C4-2B (cell line): ENCODE data around the gene COL4A4.

Experiments
- H3K27ac ChIP-seq: fragments of 450-650 bp; 2 replicates; pipeline ENCODE4 v1.5.1; 2017
- ZFX ChIP-seq: fragments of 450-650 bp; IDR thresholded peaks from 2 replicates; pipeline ENCODE4 v1.6.1; 2017
- TF ChIP-seq, protein P1 (sequence below): fragments of 450-650 bp; conservative IDR thresholded peaks from 2 replicates; pipeline ENCODE4 v1.5.1; 2017; ENCODE audit warnings: mild to moderate bottlenecking

COL4A4 gene

DNA sequence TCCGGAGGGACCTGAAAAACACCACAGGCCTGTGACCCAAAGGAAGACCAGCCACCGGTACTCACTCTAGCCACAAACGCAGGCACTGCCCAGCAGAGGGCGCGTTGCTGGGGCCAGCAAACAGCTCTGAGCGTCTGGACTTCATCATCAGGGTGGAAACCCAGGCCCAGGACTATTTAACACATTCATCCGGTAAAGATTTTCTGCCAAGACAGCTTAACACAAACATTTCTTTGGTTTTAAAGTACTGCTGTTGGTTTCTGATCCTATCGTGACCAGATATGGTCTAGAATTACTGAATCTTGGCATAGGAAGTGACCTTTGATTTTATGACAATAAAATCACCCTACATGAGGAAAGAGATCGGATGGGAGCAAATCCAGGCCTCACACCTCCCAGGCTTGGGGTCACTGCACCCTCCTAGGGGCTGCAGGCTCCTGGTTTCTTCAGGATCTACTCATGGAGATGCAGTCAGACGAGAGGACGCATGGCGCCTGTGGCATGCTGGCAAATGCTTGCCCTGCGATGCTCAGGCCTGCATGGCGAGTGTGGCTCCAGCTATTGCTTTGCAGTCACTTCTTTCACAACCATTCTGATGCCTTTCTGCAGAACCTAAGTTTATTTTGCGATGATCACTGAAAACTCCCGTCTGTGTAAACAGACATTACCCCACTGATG is 130.4 kb downstream of the COL4A4 start:
- no peak for TF ChIP-seq ZFX
- TF ChIP-seq, protein P1, sequence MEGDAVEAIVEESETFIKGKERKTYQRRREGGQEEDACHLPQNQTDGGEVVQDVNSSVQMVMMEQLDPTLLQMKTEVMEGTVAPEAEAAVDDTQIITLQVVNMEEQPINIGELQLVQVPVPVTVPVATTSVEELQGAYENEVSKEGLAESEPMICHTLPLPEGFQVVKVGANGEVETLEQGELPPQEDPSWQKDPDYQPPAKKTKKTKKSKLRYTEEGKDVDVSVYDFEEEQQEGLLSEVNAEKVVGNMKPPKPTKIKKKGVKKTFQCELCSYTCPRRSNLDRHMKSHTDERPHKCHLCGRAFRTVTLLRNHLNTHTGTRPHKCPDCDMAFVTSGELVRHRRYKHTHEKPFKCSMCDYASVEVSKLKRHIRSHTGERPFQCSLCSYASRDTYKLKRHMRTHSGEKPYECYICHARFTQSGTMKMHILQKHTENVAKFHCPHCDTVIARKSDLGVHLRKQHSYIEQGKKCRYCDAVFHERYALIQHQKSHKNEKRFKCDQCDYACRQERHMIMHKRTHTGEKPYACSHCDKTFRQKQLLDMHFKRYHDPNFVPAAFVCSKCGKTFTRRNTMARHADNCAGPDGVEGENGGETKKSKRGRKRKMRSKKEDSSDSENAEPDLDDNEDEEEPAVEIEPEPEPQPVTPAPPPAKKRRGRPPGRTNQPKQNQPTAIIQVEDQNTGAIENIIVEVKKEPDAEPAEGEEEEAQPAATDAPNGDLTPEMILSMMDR = peak; percentile 89
- no peak overlapping the region for H3K27ac ChIP-seq

- no peak for TF ChIP-seq ZFX
- TF ChIP-seq, protein P1 = no peak
- H3K27ac ChIP-seq = no peak overlapping the region
These were observed 132.6 kb downstream of the COL4A4 start for GRCh38 chr2:227031379-227031778.

GRCh38 chr2:227030789-227031188 is 133.2 kb downstream of the COL4A4 start:
- no peak overlapping the region for H3K27ac ChIP-seq
- TF ChIP-seq, protein P1 = no peak
- no peak for TF ChIP-seq ZFX

DNA sequence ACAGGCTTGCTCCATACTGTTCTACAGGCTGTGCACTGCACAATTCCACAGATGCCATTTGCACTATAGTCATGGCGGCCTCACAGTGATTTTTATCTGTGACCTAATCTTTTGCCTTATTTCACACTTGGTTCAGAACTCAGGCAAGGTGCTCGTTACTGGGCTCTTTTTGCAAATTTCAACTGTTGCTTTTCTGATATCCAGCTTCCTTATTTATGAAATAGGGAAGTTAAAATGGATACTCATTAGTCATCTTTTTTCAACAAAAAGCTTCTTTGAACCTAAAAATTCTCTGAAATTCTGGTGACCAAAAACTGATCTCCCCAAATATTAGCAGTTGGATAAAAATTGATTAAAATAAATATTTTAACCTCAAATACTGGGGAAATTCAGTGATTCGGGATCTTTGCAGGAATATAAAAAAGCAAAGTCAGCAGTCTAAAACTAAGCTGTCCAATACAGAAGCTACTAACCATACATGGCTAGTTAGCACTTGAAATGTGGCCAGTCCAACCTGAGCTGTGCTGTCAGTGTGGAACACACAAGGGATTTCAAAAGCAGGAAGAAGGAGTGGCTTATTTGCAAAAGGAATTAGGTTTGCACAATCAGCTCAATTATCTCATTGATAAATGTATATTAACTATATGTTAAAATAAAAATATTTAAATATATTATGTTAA is 134.4 kb downstream of the COL4A4 start:
- TF ChIP-seq ZFX = no peak
- TF ChIP-seq, protein P1 = no peak
- no peak overlapping the region for H3K27ac ChIP-seq

- no peak for TF ChIP-seq ZFX
- TF ChIP-seq, protein P1 = no peak
- H3K27ac ChIP-seq = no peak overlapping the region
These were observed 138.5 kb downstream of the COL4A4 start for GRCh38 chr2:227025510-227025909.

DNA sequence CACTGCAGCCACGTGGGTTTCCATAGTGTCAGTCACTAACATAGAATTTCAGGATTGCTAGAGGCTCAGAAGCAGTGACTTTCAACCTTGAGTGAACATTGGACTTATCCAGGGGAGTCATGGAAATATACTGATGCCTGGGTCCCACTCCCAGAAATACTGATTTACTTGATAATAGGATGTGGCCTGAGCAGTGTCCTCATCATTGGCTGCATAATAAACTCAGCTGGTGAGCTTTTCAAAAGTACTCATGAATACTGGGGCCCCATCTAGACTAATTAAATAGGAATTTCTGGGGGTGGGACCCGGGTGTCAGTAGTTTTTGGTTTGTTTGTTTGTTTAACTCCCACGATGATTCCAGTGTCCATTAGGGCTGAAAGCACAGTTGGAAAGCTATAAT is 141.4 kb downstream of the COL4A4 start:
- TF ChIP-seq, protein P1 = no peak
- no peak for TF ChIP-seq ZFX
- H3K27ac ChIP-seq = no peak overlapping the region

DNA sequence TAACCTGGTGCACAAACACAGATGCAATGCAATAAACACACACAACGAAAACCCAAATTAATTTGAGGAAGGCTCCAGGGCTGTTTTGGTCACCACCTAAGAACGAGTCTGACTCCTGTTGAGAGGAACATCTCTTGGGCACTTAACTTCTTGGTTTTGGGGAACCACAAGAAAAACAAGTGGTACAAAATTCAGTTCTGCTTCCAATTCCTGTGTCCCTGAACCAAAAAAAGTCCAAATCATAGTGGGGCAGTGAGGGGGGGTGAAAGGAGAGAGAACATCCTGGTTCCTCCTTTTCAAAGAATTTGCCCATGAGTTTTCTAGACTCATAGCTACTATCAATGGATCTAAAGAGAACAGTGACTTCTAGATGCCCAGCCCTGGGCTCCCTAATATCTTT is 143.6 kb downstream of the COL4A4 start:
- H3K27ac ChIP-seq = no peak overlapping the region
- no peak for TF ChIP-seq ZFX
- TF ChIP-seq, protein P1 = no peak
